LoVo (cell line): Measurements from ENCODE around the gene PLCXD3.

Experiments
- DNase-seq: peaks from one replicate; pipeline ENCODE4 v3.0.0-alpha.2; 2016; ENCODE audit warnings: low spot score

Gene PLCXD3, protein sequence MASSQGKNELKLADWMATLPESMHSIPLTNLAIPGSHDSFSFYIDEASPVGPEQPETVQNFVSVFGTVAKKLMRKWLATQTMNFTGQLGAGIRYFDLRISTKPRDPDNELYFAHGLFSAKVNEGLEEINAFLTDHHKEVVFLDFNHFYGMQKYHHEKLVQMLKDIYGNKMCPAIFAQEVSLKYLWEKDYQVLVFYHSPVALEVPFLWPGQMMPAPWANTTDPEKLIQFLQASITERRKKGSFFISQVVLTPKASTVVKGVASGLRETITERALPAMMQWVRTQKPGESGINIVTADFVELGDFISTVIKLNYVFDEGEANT

DNA sequence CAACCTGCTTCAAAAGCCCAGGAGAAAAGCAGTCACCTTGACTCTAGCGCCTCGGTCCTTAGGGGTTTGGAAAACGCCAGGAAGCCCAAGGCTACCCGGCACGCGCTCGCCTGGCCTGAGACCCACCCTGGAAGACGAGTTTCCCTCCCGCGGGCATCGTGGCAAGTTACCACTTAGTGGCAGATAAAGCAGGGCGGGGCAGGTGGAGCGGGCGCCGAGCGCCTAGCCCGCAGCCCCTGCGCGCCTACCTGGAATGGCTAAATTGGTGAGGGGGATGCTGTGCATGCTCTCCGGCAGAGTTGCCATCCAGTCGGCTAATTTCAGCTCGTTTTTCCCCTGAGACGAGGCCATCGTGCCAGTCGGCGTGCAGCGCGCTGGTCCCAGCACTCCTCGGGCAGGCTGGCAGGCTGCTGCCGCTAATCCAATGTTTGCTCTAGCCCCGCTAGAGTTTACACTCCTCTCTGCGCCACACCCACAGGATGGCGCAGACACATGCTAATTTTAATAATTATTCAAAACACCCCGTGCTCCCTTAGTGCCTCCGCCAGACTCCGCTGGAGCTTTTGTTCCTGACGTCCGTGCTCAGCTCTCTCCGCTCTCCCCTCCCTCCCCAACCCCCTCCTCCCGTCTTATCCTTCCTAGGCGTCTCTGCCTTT is at the start of gene PLCXD3:
TSS of gene PLCXD3 (minus strand) at position 426 of the 656 bp plus-strand sequence. CDS start at position 351, 75 bp downstream.
- peak; percentile 13 for DNase-seq

DNA sequence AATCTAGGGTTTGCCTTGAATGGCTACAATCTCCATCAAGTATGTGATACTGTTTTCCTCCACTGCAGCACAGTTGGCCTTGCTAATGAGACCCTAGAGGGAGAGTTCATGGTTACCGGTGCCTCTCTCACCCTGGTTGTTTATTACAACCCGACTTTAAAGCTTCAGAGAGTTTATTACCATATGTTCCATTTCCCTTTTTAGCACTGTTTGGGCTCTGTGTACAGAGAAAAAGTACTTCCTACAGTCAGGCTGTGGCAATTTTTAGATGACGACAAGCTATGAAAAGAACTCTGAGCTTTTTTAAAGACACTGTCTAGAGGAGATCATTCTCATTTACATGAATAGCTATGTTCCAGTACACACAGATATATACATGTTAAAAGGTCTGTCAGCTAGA is 48.8 kb upstream of the PLCXD3 start:
- no peak for DNase-seq

DNA sequence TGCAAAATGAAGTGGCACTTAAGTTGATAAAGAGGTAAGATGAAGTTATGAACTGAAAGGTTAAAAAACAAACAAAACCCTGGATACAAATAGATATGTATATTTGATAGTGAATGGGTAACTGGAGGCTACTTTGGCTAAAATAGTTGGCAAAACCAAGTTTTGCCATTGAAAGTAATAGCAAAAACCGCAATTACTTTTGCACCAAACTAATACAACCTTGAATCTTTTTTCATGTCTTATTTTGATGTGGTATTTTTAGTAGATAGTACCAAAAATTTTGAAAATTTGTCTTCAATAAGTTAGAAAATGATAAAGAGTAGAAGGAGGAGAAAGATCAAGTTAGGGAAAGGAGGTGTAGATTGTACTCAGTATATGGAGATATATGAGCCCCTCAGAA is 47.9 kb upstream of the PLCXD3 start:
- no peak for DNase-seq

DNA sequence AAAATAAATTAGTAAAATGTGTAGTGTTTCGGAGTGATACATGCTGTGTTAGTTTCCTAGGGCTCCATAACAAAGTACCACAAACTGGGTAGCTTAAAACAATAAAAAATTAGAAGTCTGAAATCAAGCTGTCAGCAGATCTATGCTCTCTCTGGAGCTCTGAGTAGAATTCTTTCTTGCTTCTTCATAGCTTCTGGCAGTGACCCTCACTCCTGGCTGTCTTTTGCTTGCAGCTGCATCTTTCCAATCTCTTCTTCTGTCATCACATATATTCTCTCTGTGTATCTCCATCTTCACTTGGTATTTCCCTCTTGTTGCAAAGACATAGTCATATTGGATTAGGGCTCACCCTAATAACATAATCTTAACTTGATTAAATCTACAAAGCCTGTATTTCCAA is 37.6 kb upstream of the PLCXD3 start:
- DNase-seq: no peak

DNA sequence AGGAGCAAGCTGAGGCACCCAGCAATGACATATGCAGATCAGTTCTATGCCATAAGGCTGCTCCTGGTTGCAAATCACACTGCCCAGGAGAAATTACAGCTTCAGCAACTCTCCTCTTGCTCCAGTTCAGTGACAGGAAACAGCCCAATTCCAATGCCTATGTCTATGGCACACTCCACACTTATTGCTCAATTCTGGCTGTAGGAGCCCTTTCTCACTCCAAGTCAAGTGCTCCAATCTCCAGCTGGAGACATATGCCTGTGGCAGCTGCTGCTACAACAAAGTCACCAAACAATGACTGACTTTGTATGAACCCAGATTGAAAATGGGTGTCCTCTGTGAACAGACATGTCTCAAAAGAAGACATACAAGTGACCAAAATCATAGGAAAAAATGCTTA is 31.8 kb upstream of the PLCXD3 start:
- no peak for DNase-seq

DNA sequence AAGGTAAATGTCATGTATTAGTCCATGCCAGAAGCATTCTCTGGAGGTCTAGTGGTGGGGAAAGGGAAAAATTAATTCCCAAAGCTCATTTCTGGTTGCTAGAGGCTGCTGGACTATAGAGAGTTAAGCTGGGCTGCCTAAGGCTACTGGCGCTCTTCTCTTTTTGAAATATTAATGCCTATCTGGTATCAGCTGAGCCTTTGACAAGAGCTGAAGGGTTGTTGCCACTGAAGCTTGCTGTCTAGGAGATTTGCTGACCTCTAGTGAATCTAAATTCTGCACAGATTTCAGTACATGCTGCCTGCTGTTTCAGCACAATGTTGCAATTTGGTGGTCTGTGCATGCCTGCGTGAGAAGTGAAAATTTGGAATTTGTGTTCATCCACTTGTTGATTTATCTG is 29.1 kb upstream of the PLCXD3 start:
- DNase-seq: no peak

DNA sequence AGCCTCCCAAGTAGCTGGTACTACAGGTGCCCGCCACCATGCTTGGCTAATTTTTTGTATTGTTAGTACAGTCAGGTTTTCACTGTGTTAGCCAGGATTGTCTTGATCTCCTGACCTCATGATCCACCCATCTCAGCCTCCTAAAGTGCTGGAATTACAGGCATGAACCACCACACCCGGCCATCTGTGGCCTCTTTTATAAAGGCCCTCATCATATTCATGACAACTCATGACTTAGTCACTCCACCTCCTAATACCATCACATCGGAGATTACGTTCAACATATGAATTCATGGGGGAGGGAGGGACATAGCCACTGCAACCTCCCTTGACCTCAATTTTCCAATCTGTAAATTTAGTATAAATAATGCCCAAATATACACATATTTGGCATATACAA is 27.2 kb upstream of the PLCXD3 start:
- no peak for DNase-seq

DNA sequence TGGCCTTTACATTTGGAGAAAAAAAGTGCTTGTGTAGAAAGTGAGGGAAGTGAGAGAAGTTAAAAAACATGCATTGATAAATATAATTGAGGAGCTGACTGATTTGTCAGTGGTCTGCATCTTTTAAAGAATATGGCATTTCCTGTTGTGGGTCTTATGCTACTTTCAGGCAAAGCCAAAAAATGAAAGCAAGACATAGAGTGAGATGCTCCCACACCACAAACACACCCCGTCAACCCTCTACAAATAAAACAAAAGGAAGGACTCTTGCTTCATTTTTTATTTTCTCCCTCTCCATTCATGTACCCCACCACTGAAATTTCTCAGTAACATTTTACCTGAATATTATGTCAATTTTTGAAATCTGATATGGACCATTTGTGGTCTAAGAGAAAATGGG is 22.1 kb upstream of the PLCXD3 start:
- DNase-seq: no peak

DNA sequence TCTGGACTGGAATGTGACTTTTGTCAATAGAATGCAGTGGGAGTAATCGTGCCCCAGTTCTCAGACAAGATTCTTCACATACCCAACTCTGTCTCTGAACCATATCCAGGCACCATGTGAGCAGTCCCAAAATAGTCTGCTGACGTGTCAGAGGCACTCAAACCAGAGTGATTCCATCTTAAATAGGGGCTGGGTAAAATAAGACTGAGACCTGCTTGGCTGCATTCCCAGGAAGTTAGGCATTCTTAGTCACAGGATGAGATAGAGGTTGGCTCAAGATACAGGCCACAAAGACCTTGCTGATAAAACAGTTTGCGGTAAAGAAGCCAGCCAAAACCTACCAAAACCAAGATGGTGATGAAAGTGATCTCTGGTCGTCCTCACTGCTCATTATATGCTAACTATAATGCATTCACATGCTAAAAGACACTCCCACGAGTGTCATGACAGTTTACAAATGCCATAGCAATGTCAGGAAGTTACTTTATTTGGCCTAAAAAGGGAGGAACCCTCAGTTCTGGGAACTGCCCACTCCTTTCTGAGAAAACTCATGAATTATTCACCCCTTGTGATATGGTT is 16.9 kb upstream of the PLCXD3 start:
- no peak for DNase-seq

DNA sequence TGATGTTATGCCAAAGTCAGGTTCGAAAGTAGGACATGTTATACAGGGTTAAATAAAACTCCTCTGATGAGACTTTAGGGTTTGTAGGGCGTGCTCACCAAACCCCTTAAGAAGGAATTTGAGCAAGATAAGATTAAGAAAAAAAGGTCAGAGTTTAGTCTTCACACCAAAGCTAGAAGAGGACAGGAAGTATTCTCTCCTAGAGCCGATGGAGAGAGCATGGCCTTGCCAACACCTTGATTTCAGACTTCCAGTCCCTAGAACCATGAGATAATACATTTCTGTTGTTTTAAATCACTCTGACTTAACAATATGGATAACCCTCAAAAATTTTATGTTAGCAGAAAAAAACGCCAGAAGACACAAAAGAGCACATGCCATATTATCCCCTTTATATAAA is 16.3 kb upstream of the PLCXD3 start:
- no peak for DNase-seq

DNA sequence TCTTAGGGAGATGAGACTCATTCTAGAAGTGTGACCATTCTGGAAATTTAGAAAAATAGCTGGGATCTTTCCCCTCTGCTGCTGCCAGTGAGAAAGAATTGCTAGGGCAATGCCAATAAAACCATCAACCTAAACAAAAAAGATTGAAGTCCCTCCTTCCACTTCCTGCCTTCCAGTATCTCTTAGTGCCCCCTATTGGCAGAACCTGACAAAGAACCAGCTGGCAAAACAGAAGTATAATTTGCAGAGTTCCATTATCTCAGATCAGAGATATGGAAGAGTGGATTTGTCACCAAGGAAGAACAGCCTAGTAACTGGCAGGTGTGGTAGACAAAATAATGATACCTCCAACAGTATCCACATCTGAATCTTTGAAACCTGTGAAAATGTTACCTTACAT is 13.8 kb upstream of the PLCXD3 start:
- no peak for DNase-seq

DNA sequence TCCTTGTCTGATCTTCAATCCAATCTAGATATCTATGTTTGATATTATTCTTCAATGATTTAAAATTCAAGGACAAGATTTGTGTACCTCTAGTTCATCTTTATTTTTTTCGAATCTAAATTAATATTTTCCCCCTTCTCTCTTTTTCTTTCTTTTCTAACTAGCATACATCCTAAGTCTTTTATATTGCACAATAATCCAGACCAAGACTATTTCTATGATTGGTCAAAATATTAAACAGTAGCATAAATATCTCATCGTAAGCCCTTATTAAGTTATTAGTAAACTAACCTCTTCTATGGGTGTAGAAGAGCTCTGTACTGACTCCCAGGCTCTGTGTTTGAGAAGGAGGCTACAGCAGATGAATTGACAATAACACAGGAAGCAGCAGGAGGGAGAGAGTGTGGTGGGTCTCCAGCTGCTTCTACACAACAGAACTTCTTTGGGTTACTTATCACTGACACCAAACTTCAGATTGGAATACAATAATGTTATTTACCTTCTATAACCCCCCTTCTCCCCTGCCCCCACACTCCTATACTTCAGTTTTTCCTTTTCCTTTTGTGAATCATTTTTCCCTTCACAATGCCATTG is 11.9 kb upstream of the PLCXD3 start:
- no peak for DNase-seq

DNA sequence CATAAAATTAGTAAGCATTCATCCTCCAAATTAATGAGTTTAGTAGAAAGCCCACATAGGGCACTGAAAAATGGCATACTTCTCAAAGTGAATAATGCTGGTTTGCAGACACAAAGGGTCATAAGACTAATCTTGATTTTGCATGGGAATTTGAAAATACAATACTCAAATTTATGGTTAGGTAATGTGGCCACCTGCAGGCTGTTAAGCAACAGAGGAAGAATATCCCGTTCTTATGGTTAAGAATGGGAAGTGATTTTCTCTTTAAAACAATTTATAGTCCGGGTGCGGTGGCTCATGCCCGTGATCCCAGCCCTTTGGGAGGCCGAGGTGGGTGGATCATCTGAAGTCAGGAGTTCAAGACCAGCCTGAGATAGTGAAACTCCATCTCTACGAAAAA is 9.4 kb upstream of the PLCXD3 start:
- DNase-seq: no peak

DNA sequence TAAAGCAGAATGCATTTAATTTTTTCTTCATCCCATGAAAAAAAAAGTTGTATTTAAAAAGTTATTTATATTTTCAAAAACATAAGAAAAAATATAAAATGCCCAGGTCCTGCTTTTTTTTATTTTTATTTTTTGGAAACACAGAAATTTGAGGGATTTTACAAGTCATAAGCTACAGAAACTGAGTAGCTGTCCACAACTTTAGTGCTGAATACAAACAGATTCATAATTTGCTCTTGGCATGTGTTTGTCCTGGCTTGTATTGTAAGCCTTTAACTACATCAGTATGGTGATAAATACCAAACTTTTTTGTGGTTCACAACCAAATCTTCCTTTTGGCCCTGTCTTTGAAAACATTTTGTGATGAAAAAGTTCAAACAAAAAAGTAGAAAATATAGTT is 7.5 kb upstream of the PLCXD3 start:
- no peak for DNase-seq

DNA sequence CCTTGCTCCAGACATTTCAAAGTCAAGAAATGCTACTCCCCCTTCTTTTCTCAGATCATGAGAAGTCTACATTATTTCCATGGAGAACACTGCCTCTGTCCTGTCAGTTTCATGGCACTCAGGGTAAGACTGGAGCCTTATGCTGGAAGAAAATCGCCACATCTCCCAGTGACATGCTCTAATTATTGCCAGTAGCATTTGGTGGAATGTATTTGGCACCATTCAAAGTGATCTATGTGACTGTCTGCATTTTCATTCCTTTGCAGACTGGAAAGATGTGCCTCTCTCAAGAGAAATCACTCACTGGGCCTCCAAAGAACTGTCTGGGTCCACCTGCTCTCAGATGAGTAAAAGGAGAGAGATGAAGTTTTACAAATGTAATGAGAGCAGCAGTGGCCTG is 840 bp upstream of the PLCXD3 start:
- DNase-seq: no peak

DNA sequence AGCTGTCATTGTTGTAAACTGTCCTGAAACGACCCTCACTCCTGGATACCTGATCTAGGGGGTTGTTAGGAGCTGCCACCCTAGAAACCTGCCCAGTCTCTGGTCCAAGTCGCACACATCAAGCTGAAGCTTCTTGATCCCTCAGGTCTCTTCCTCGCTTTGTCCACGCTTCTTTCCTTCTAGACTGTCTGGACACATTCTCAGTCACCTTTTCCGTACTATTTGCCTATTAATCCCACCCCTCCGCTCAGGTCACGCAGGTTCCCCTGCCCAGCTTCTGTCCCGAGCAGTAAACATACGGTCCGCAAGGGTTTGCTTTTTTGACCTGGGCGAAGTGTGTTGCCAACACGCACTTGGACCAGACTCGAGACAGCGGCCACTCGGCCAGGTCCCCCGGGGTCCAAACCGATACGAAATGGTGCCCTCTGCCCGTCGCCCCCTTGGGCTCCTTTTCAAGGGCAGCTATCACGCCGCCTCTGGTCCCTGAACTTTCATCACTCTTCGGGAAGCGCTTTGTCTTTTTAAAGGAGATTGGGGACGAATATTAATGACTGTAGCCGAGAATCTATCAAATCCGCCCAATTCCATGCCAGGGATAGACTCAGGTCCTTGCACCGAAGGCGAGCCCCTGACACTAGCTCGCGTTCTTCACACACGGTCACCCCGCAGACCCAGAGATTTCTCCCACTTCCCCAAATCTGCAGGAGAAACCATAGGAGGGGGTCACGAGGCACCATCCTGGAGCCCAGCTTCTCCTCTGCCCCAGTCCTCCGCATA is 814 bp downstream of the PLCXD3 start:
- no peak for DNase-seq

DNA sequence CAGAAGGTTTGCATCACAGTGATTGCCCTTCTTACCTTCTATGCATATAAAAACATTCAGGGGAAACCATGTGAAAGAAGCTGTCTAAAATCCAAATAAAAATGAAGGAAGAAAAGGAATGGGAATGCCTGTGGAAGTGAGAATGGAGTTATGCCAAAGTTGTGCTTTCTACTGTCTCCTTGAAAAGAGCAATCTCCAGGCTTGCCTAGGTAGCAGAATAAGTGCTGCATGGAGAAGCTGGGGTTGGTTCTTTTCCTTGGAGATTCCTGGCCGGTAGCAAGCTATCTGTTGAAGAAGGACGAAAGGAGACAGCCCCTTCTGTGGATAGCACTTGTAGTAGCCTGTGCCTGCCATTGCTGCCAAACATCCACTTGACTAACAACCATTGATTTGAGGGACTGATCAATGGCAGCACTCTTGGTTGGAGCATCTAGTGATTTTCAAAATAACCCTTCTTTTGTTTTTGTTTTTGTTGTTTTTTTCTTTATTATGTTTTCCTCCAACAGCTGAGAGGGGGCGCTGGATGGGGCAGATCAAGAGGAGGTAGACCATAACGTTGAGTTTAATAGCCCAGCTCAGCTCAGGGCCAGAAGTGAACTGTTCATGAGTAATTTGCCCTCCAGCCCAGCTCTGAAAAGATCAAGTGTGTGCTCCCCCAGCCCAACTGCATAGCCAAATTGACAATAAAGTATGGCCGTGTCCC is 1.6 kb downstream of the PLCXD3 start:
- no peak for DNase-seq

DNA sequence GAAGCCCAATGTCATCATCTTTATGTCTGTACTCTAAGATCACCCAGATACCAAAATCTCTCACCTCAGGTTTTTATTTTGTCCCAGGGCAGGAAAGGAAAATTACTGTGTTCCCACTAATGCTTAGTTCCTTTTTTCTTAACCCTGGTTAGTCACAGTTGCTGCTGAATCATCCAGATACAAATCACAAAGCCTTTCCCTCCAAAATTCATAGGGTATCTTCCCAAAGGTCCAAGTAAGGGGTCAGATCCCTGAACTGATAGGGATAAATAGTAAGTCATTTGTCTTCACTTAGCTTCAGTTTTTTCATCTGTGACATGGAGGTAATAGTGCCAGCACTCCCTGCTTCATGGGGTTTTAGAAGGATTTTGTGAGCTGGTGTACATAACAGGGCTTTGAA is 2.2 kb downstream of the PLCXD3 start:
- DNase-seq: no peak

DNA sequence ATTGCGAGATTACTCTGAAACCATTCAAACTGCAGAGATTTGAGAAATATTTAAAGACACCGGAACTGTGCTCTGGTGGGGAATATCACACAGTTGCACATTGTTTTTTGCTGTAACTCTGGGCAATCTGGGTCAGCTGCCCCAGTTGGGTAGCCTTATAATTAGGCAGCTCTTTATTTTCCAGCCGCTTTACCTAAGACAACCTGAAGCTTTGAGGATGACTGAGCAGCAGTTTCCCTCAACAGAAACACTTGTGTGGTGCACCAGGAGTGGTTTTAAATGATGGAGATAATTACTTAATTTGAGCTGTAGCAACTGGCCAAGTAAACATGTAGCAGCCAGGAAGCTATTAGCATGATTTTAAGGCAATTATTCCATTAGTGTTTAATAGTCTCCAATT is 2.9 kb downstream of the PLCXD3 start:
- DNase-seq: no peak

DNA sequence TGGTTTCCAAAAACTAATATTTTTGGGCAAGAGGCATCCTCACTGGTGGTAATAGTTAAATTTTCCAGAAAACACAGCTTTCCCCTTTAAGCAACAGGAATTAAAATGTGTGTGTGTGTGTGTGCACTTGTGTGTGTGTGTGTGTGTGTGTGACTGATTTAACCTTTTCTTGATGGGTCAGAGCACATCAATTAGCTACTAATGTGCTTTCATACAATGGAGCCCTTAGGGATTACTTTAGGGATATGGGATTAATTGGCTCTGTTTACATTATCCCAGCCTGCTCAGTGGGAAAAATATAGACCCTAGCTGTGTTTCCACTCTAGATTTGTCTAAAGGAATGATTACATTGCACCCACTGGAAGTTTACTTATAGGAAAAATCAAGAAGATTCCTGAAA is 6.5 kb downstream of the PLCXD3 start:
- no peak for DNase-seq

DNA sequence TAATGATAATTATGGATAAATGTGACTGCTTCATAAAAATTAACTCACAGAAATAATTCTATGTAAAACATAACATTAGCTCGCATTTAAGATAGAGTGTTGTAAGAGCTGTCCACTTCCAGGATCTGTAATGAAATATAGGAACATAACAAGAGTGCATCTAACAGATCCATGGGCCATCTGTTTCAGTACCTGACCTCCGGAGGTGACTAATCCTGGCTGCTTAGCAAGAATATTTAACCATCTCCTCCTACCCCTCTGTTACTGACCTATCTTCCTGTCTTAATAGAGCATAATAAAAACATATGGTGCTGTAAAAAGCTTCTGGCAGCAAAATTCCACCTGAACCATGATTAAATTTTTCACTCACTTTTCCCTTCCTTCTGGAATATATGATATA is 7.1 kb downstream of the PLCXD3 start:
- DNase-seq: no peak
